ENCODE results near the gene PNMA6E.

DNA sequence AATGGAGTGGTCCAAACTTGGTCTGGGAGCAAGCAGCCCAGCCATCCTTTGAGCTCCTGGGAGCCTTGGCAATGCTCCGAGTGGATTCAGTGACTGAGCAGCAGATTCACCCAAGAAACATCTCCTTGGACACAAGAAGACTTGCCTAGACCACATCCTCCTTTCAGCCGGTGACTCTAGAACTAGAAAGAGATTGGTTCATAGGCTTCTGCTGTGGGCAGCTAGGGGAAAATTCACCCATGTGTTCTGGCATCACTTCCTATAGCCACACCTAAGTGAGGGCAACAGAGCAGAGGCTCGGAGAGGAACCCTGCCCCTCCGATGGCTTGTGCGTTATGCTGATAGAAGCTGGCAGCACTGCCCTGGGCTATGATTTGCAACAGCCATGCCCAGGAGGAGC lies 51.2 kb downstream of the PNMA6E start:
- TF ChIP-seq, protein P1, sequence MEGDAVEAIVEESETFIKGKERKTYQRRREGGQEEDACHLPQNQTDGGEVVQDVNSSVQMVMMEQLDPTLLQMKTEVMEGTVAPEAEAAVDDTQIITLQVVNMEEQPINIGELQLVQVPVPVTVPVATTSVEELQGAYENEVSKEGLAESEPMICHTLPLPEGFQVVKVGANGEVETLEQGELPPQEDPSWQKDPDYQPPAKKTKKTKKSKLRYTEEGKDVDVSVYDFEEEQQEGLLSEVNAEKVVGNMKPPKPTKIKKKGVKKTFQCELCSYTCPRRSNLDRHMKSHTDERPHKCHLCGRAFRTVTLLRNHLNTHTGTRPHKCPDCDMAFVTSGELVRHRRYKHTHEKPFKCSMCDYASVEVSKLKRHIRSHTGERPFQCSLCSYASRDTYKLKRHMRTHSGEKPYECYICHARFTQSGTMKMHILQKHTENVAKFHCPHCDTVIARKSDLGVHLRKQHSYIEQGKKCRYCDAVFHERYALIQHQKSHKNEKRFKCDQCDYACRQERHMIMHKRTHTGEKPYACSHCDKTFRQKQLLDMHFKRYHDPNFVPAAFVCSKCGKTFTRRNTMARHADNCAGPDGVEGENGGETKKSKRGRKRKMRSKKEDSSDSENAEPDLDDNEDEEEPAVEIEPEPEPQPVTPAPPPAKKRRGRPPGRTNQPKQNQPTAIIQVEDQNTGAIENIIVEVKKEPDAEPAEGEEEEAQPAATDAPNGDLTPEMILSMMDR (IDR thresholded peaks at IDR 0.05): no peak
- TF ChIP-seq ZFX (IDR thresholded peaks at IDR 0.05; ENCODE audit: borderline replicate concordance): no peak

All from 22Rv1 (cell line).